SK-N-SH (cell line): ENCODE measurements around the gene DNAL4. TPM values are rescaled to one million over a fixed set of nuclear protein-coding genes. Genes with fewer than 3 reads are reported as not detected.

Experiments
- CTCF ChIA-PET: fragments of 300-600, 350-600 bp; formaldehyde crosslinking; extraction: SDS; loops from one replicate; lab custom pipeline; 2021; lab: Yijun Ruan, JAX
- POLR2A ChIA-PET: fragments of 350-600 bp; sonication (Branson Sonifier 250); formaldehyde crosslinking; extraction: SDS; loops from one replicate; lab custom pipeline; 2020; ENCODE audit warnings: antibody characterized with exemption, inconsistent platforms; lab: Yijun Ruan, JAX
- DNase-seq: peaks from one replicate; pipeline ENCODE4 v3.0.0; 2012
- H2AFZ ChIP-seq: fragments of 200-600 bp; sonication (generic); 2 replicates; pipeline ENCODE4 v1.8.1; 2016; ENCODE audit warnings: antibody characterized with exemption, mild to moderate bottlenecking, low read depth
- H3F3A ChIP-seq: fragments of 200-600 bp; sonication (generic); replicated peaks from 2 replicates; pipeline ENCODE3; 2016; ENCODE audit warnings: antibody characterized with exemption, mild to moderate bottlenecking; ENCODE audit not compliant: insufficient read depth
- H3K27ac ChIP-seq, 2 experiments: fragments of 200-500 bp in 1 of 2; fragments of 200-600 bp in 1 of 2; sonication (Bioruptor generic) in 1 of 2; sonication (generic), shearing (Covaris generic) in 1 of 2; 2 replicates each; pipeline versions ENCODE4 v1.5.1 to v1.6.1; 2014 to 2016; ENCODE audit warnings: low read depth in 2 of 2, inconsistent platforms in 1 of 2, low read length in 1 of 2, mild to moderate bottlenecking in 1 of 2, mixed read lengths in 1 of 2
- H3K27me3 ChIP-seq: fragments of 200-600 bp; sonication (generic), shearing (Covaris generic); 2 replicates; pipeline ENCODE4 v1.6.1; 2016; ENCODE audit warnings: mixed run types; ENCODE audit not compliant: insufficient read depth
- H3K36me3 ChIP-seq, 2 experiments: fragments of 200-500 bp in 1 of 2; fragments of 200-600 bp in 1 of 2; sonication (Bioruptor generic) in 1 of 2; sonication (generic) in 1 of 2; replicated peaks in 1 of 2; 2 replicates each; pipeline versions ENCODE3 to v1.5.1; 2014 to 2016; ENCODE audit warnings: low read length in 1 of 2, mild to moderate bottlenecking in 1 of 2; ENCODE audit not compliant: insufficient read depth in 2 of 2, control insufficient read depth in 1 of 2
- H3K4me1 ChIP-seq, 2 experiments: fragments of 200-500 bp in 1 of 2; fragments of 200-600 bp in 1 of 2; sonication (Bioruptor generic) in 1 of 2; sonication (generic), shearing (Covaris generic) in 1 of 2; 2 replicates each; pipeline versions ENCODE4 v1.5.1 to v1.6.1; 2014 to 2016; ENCODE audit warnings: low read depth in 1 of 2, low read length in 1 of 2, mixed run types in 1 of 2; ENCODE audit not compliant: insufficient read depth in 2 of 2, control insufficient read depth in 1 of 2
- H3K4me2 ChIP-seq: fragments of 200-600 bp; sonication (generic), shearing (Covaris generic); 2 replicates; pipeline ENCODE4 v1.6.1; 2017; ENCODE audit warnings: mixed run types
- H3K4me3 ChIP-seq, 2 experiments: fragments of 200-500 bp in 1 of 2; fragments of 200-600 bp in 1 of 2; sonication (Bioruptor generic) in 1 of 2; sonication (generic), shearing (Covaris generic) in 1 of 2; 2 replicates each; pipeline versions ENCODE4 v1.5.1 to v1.8.1; 2014 to 2016; ENCODE audit warnings: low read depth in 2 of 2, inconsistent platforms in 1 of 2, low read length in 1 of 2, mild to moderate bottlenecking in 1 of 2, mixed read lengths in 1 of 2, moderate library complexity in 1 of 2
- H3K79me2 ChIP-seq: fragments of 200-600 bp; sonication (generic); 2 replicates; pipeline ENCODE4 v1.8.1; 2017; ENCODE audit warnings: mild to moderate bottlenecking; ENCODE audit not compliant: insufficient read depth
- H3K9ac ChIP-seq: fragments of 200-600 bp; sonication (generic); 2 replicates; pipeline ENCODE4 v1.6.1; 2017; ENCODE audit warnings: mixed run types
- H3K9me2 ChIP-seq: fragments of 200-600 bp; sonication (generic); 2 replicates; pipeline ENCODE4 v1.6.1; 2017; ENCODE audit warnings: mixed run types
- H3K9me3 ChIP-seq: fragments of 200-600 bp; sonication (generic); 2 replicates; pipeline ENCODE4 v1.6.1; 2017; ENCODE audit warnings: mixed run types, mild to moderate bottlenecking, moderate library complexity
- H4K20me1 ChIP-seq: fragments of 200-600 bp; sonication (generic); 2 replicates; pipeline ENCODE4 v1.6.1; 2017; ENCODE audit warnings: mild to moderate bottlenecking, mixed run types; ENCODE audit not compliant: insufficient read depth
- CHD2 ChIP-seq: fragments of 150-350 bp; IDR thresholded peaks from 2 replicates; pipeline ENCODE4 v1.6.1; 2018; ENCODE audit warnings: low read length; ENCODE audit not compliant: partially characterized antibody
- ELF1 ChIP-seq: IDR thresholded peaks from 2 replicates; pipeline ENCODE4 v1.4.0; 2012
- FOSL2 ChIP-seq: IDR thresholded peaks from 2 replicates; pipeline ENCODE4 v1.4.0; 2012; ENCODE audit warnings: low read depth, mild to moderate bottlenecking, moderate library complexity, borderline replicate concordance
- FOXJ3 ChIP-seq: sonication (generic); formaldehyde crosslinking; IDR thresholded peaks from 2 replicates; pipeline ENCODE4 v1.5.1; 2020; ENCODE audit warnings: mild to moderate bottlenecking, missing genetic modification reagents
- FOXM1 ChIP-seq: IDR thresholded peaks from 2 replicates; pipeline ENCODE4 v1.4.0; 2012; ENCODE audit warnings: low read depth, mild to moderate bottlenecking
- GABPA ChIP-seq: IDR thresholded peaks from 2 replicates; pipeline ENCODE4 v1.4.0; 2012; ENCODE audit warnings: low read depth, mild to moderate bottlenecking
- JUND ChIP-seq: IDR thresholded peaks from 2 replicates; pipeline ENCODE4 v1.4.0; 2012
- MXI1 ChIP-seq: IDR thresholded peaks from 2 replicates; pipeline ENCODE4 v1.6.1; 2012; ENCODE audit warnings: mild to moderate bottlenecking, low read depth, low read length, improper control_type of control experiment
- NFIC ChIP-seq: IDR thresholded peaks from 2 replicates; pipeline ENCODE4 v1.4.0; 2012; ENCODE audit warnings: borderline replicate concordance
- RFX5 ChIP-seq: IDR thresholded peaks from 2 replicates; pipeline ENCODE4 v1.6.1; 2012; ENCODE audit warnings: mild to moderate bottlenecking, improper control_type of control experiment, low read length
- RXRA ChIP-seq: IDR thresholded peaks from 2 replicates; pipeline ENCODE4 v1.4.0; 2012; ENCODE audit warnings: low read depth, mild to moderate bottlenecking, borderline replicate concordance
- SMC3 ChIP-seq: IDR thresholded peaks from 2 replicates; pipeline ENCODE4 v1.6.1; 2012; ENCODE audit warnings: low read depth, low read length, improper control_type of control experiment
- TCF12 ChIP-seq: IDR thresholded peaks from 2 replicates; pipeline ENCODE4 v1.4.0; 2012
- YY1 ChIP-seq: IDR thresholded peaks from 2 replicates; pipeline ENCODE4 v1.4.0; 2012; ENCODE audit warnings: low read depth, mild to moderate bottlenecking
- WGBS: methylation state at CpG from one replicate; pipeline ENCODE4 v1.1.6; 2017; ENCODE audit warnings: low lambda C conversion rate; 5-methylcytosine and 5-hydroxymethylcytosine counted together
- polyA plus RNA-seq, 3 experiments: library from polyadenylated mRNA; depleted of rRNA; stranded (reverse); fragments of >200 nt; gene quantifications; 2 replicates each; pipeline ENCODE4 v1.2.3, GENCODE V29; 2012
- TF ChIP-seq, protein P1 (sequence below): fragments of 150-350 bp; IDR thresholded peaks from 2 replicates; pipeline ENCODE4 v1.6.1; 2017; ENCODE audit warnings: antibody characterized with exemption, low read length, low read depth, borderline replicate concordance
- TF ChIP-seq, protein P2 (sequence below): IDR thresholded peaks from 2 replicates; pipeline ENCODE4 v1.4.0; 2012; ENCODE audit warnings: low read depth
- TF ChIP-seq, protein P3 (sequence below): fragments of 150-350 bp; IDR thresholded peaks from 2 replicates; pipeline ENCODE4 v1.6.1; 2016; ENCODE audit warnings: mild to moderate bottlenecking, low read depth, low read length
- TF ChIP-seq, protein P4 (sequence below): IDR thresholded peaks from 2 replicates; pipeline ENCODE4; 2012
- TF ChIP-seq, protein P5 (sequence below): fragments of 200-600 bp; sonication (generic); IDR thresholded peaks from 2 replicates; pipeline ENCODE4 v1.6.1; 2017; ENCODE audit warnings: antibody characterized with exemption, mild to moderate bottlenecking, moderate library complexity
- TF ChIP-seq, protein P6 (sequence below): IDR thresholded peaks from 2 replicates; pipeline ENCODE4 v1.4.0; 2012; ENCODE audit warnings: low read depth, borderline replicate concordance

Gene DNAL4
- polyA plus RNA-seq, 1 of the 3 experiments (the other 2 are of a cell fraction) = 15.1 TPM

DNA sequence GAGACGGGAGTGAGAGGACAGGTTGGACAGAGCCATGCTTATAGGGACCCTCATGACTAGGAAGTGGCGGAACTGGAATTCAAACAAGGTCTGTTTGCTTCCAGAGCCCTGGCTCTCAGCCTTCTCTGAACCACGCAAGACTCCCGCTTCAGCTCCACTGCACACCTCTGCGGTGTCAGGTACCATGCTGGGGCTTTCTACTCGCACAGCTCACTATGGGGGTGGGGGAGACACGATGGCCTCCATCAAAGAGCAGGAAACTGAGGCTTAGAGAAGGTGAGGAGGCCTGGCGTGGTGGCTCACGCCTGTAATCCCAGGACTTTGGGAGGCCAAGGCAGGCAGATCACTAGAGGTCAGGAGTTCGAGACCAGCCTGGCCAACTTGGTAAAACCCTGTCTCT lies 52.4 kb downstream of the DNAL4 start:
- H3K4me2 ChIP-seq = no peak overlapping the region
- no peak overlapping the region for H2AFZ ChIP-seq
- no peak overlapping the region for H3K27ac ChIP-seq
- H3K9me3 ChIP-seq = no peaks in the 10 kb centered on the region
- no peak for TF ChIP-seq GABPA
- TF ChIP-seq, protein P1, sequence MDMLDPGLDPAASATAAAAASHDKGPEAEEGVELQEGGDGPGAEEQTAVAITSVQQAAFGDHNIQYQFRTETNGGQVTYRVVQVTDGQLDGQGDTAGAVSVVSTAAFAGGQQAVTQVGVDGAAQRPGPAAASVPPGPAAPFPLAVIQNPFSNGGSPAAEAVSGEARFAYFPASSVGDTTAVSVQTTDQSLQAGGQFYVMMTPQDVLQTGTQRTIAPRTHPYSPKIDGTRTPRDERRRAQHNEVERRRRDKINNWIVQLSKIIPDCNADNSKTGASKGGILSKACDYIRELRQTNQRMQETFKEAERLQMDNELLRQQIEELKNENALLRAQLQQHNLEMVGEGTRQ = no peak
- TF ChIP-seq TCF12 = no peak
- TF ChIP-seq ELF1 = no peak
- TF ChIP-seq RXRA = no peak
- TF ChIP-seq YY1 = no peak
- H3K36me3 ChIP-seq = peaks cover 0 to 9% of the 10 kb centered on the region in 2 experiments
- no peaks in the 10 kb centered on the region for H3K4me1 ChIP-seq
- H4K20me1 ChIP-seq = no peaks in the 10 kb centered on the region
- H3K27me3 ChIP-seq = no peaks in the 10 kb centered on the region
- no peak overlapping the region for H3K9ac ChIP-seq
- ChIA-PET POLR2A (no interaction called here), CTCF (interaction anchor here (1.3 kb wide), 1 partner anchor 17 kb away, joined by 3 read pairs; no protein-coding TSS in a partner anchor)
- 97% methylated on average over 6 of the region's 10 CpGs for WGBS
- no peak overlapping the region for H3K4me3 ChIP-seq
- no peaks in the 10 kb centered on the region for H3K9me2 ChIP-seq
- no peaks in the 10 kb centered on the region for H3K79me2 ChIP-seq
- no peak for DNase-seq
- H3F3A ChIP-seq = no peaks in the 10 kb centered on the region

DNA sequence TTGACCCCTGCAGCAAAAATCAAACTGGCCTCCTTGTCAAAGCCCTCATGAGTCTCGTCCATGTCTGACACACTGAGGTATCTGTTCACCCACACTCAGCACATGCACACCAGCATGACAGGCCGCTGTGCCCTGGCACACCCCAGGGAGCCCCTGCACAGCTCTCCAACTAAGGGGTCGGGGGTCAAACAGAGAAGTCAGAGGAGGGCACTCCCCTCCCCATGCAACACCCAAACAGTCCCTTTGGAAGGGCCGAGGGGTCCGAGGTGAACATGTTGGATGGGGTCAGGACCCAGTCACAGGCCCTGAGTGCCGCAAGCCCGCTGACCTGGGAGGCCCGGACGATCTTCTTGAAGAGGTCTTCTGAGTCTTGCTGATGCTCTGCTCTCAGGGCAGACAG lies 52.8 kb downstream of the DNAL4 start:
- CTCF ChIA-PET = interaction anchor here (1.0 to 1.3 kb wide), 2 partner anchors 17 to 25 kb away, joined by 3 to 4 read pairs; no protein-coding TSS in a partner anchor
- TF ChIP-seq SMC3 (no peak), NFIC (no peak), ELF1 (no peak), CHD2 (no peak), FOSL2 (no peak), JUND (no peak), MXI1 (no peak), FOXM1 (no peak), YY1 (no peak), RFX5 (no peak), FOXJ3 (CRISPR knock-in tag) (no peak), TCF12 (no peak), GABPA (no peak)
- TF ChIP-seq, protein P2, sequence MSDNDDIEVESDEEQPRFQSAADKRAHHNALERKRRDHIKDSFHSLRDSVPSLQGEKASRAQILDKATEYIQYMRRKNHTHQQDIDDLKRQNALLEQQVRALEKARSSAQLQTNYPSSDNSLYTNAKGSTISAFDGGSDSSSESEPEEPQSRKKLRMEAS = no peak
- TF ChIP-seq, protein P3, sequence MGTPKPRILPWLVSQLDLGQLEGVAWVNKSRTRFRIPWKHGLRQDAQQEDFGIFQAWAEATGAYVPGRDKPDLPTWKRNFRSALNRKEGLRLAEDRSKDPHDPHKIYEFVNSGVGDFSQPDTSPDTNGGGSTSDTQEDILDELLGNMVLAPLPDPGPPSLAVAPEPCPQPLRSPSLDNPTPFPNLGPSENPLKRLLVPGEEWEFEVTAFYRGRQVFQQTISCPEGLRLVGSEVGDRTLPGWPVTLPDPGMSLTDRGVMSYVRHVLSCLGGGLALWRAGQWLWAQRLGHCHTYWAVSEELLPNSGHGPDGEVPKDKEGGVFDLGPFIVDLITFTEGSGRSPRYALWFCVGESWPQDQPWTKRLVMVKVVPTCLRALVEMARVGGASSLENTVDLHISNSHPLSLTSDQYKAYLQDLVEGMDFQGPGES = no peak
- TF ChIP-seq, protein P4, sequence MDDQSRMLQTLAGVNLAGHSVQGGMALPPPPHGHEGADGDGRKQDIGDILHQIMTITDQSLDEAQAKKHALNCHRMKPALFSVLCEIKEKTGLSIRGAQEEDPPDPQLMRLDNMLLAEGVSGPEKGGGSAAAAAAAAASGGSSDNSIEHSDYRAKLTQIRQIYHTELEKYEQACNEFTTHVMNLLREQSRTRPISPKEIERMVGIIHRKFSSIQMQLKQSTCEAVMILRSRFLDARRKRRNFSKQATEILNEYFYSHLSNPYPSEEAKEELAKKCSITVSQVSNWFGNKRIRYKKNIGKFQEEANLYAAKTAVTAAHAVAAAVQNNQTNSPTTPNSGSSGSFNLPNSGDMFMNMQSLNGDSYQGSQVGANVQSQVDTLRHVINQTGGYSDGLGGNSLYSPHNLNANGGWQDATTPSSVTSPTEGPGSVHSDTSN = no peak
- TF ChIP-seq, protein P5, sequence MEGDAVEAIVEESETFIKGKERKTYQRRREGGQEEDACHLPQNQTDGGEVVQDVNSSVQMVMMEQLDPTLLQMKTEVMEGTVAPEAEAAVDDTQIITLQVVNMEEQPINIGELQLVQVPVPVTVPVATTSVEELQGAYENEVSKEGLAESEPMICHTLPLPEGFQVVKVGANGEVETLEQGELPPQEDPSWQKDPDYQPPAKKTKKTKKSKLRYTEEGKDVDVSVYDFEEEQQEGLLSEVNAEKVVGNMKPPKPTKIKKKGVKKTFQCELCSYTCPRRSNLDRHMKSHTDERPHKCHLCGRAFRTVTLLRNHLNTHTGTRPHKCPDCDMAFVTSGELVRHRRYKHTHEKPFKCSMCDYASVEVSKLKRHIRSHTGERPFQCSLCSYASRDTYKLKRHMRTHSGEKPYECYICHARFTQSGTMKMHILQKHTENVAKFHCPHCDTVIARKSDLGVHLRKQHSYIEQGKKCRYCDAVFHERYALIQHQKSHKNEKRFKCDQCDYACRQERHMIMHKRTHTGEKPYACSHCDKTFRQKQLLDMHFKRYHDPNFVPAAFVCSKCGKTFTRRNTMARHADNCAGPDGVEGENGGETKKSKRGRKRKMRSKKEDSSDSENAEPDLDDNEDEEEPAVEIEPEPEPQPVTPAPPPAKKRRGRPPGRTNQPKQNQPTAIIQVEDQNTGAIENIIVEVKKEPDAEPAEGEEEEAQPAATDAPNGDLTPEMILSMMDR = no peak
- TF ChIP-seq, protein P6, sequence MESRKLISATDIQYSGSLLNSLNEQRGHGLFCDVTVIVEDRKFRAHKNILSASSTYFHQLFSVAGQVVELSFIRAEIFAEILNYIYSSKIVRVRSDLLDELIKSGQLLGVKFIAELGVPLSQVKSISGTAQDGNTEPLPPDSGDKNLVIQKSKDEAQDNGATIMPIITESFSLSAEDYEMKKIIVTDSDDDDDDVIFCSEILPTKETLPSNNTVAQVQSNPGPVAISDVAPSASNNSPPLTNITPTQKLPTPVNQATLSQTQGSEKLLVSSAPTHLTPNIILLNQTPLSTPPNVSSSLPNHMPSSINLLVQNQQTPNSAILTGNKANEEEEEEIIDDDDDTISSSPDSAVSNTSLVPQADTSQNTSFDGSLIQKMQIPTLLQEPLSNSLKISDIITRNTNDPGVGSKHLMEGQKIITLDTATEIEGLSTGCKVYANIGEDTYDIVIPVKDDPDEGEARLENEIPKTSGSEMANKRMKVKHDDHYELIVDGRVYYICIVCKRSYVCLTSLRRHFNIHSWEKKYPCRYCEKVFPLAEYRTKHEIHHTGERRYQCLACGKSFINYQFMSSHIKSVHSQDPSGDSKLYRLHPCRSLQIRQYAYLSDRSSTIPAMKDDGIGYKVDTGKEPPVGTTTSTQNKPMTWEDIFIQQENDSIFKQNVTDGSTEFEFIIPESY = no peak
- TF ChIP-seq, protein P1 = no peak
- Histone ChIP-seq H3K27me3 (no peaks in the 10 kb centered on the region), H3K4me1 (no peaks in the 10 kb centered on the region), H3K9me2 (no peaks in the 10 kb centered on the region), H3K4me3 (no peak overlapping the region), H3K9me3 (no peaks in the 10 kb centered on the region), H3K4me2 (no peak overlapping the region), H3F3A (no peaks in the 10 kb centered on the region), H3K27ac (no peak overlapping the region), H3K9ac (no peak overlapping the region), H2AFZ (no peak overlapping the region), H3K79me2 (no peaks in the 10 kb centered on the region), H4K20me1 (no peaks in the 10 kb centered on the region), H3K36me3 (peaks cover 0 to 9% of the 10 kb centered on the region in 2 experiments)
- POLR2A ChIA-PET = no interaction called here
- no peak for DNase-seq
- no CpG with 5 or more reads among the region's 9 CpGs for WGBS
